ENCODE results near the gene UGDH.

DNA sequence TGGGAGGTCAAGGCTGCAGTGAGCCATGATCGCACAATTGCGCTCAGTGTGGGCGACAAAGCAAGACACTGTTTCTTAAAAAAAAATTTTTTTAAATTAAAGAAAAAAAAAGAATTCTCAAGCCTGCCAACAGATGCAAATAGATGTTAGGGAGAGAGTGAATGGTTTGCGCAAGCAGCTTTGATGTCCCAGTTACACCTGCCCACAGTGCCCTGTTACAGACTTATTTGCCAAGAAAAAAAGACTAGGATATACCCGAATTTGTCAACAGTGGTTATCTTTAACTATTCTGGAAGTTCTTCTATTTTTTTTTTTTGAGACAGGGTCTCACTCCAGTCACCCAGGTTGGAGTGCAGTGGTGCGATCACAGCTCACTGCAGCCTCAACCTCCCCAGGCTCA is 44.3 kb upstream of the UGDH start:
- TF ChIP-seq, protein P1, sequence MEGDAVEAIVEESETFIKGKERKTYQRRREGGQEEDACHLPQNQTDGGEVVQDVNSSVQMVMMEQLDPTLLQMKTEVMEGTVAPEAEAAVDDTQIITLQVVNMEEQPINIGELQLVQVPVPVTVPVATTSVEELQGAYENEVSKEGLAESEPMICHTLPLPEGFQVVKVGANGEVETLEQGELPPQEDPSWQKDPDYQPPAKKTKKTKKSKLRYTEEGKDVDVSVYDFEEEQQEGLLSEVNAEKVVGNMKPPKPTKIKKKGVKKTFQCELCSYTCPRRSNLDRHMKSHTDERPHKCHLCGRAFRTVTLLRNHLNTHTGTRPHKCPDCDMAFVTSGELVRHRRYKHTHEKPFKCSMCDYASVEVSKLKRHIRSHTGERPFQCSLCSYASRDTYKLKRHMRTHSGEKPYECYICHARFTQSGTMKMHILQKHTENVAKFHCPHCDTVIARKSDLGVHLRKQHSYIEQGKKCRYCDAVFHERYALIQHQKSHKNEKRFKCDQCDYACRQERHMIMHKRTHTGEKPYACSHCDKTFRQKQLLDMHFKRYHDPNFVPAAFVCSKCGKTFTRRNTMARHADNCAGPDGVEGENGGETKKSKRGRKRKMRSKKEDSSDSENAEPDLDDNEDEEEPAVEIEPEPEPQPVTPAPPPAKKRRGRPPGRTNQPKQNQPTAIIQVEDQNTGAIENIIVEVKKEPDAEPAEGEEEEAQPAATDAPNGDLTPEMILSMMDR (IDR thresholded peaks at IDR 0.05; ENCODE audit: extremely low read depth in 1 of 2, insufficient read depth in 1 of 2, low read depth in 1 of 2, low read length in 2 of 2) = no peak
- TF ChIP-seq POLR2A (IDR thresholded peaks at IDR 0.05; ENCODE audit: low read depth, low read length) (no peak), GATA2 (IDR thresholded peaks at IDR 0.05; ENCODE audit: insufficient read depth, insufficient read length, low read depth, low read length) (no peak), JUN (IDR thresholded peaks at IDR 0.05; ENCODE audit: borderline replicate concordance, insufficient read depth, insufficient read length, low read depth) (no peak), POLR2AphosphoS5 (IDR thresholded peaks at IDR 0.05; ENCODE audit: insufficient read depth, low read depth, low read length) (no peak)
